GM23338 (cell line): ENCODE measurements around the gene SERPINI2. TPM values are rescaled to one million over a fixed set of nuclear protein-coding genes. Genes with fewer than 3 reads are reported as not detected.

Experiments
- ATAC-seq: fragments of 200-7000 bp; cut with Tn5 transposase; 3 replicates; pipeline ENCODE4 v1.9.1; 2020
- DNase-seq: peaks from one replicate; pipeline ENCODE4 v3.0.0-alpha.2; 2015; ENCODE audit warnings: low spot score
- H2AFZ ChIP-seq: fragments of 200-600 bp; sonication (generic); 2 replicates; pipeline ENCODE4 v1.8.0; 2016; ENCODE audit warnings: antibody characterized with exemption, mild to moderate bottlenecking, moderate library complexity
- H3F3A ChIP-seq: fragments of 200-600 bp; sonication (generic); replicated peaks from 2 replicates; pipeline ENCODE4 v1.8.0; 2017; ENCODE audit warnings: antibody characterized with exemption, mixed run types, low read depth
- H3K27ac ChIP-seq: fragments of 200-600 bp; sonication (generic); 2 replicates; pipeline ENCODE4 v1.6.1; 2016; ENCODE audit warnings: low read depth
- H3K27me3 ChIP-seq: fragments of 200-600 bp; sonication (generic); 2 replicates; pipeline ENCODE4 v1.8.0; 2016; ENCODE audit warnings: mild to moderate bottlenecking, mixed run types, moderate library complexity; ENCODE audit not compliant: insufficient read depth
- H3K36me3 ChIP-seq: fragments of 200-600 bp; sonication (generic); 2 replicates; pipeline ENCODE4 v1.8.0; 2016; ENCODE audit warnings: mild to moderate bottlenecking; ENCODE audit not compliant: insufficient read depth
- H3K4me1 ChIP-seq: fragments of 200-600 bp; sonication (generic); 2 replicates; pipeline ENCODE4 v1.8.0; 2016; ENCODE audit warnings: mild to moderate bottlenecking, moderate library complexity; ENCODE audit not compliant: insufficient read depth
- H3K4me2 ChIP-seq: fragments of 200-600 bp; sonication (generic); 2 replicates; pipeline ENCODE4 v1.7.1; 2017; ENCODE audit warnings: mixed run types
- H3K4me3 ChIP-seq: fragments of 200-600 bp; sonication (generic); 2 replicates; pipeline ENCODE4 v1.6.1; 2016; ENCODE audit warnings: mixed run types
- H3K79me2 ChIP-seq: fragments of 200-600 bp; sonication (generic); replicated peaks from 2 replicates; pipeline ENCODE4 v1.8.0; 2017; ENCODE audit warnings: mild to moderate bottlenecking; ENCODE audit not compliant: insufficient read depth
- H3K9me2 ChIP-seq: fragments of 200-600 bp; sonication (generic); 2 replicates; pipeline ENCODE4 v1.8.0; 2017; ENCODE audit not compliant: insufficient read depth
- H4K20me1 ChIP-seq: fragments of 200-600 bp; sonication (generic); replicated peaks from 2 replicates; pipeline ENCODE4 v1.8.0; 2017; ENCODE audit warnings: mild to moderate bottlenecking; ENCODE audit not compliant: insufficient read depth
- H3K27ac Mint-ChIP-seq: 2 replicates; pipeline ENCODE4 v1.8.0; 2020; ENCODE audit warnings: inconsistent platforms, mild to moderate bottlenecking, moderate library complexity, mixed read lengths
- H3K27me3 Mint-ChIP-seq: 3 replicates; pipeline ENCODE4 v1.8.0; 2022; ENCODE audit warnings: low read depth, mild to moderate bottlenecking, moderate library complexity, mixed read lengths, inconsistent platforms; ENCODE audit not compliant: insufficient read depth, poor library complexity
- H3K36me3 Mint-ChIP-seq: 3 replicates; pipeline ENCODE4 v1.8.0; 2021; ENCODE audit warnings: low read depth, mild to moderate bottlenecking, inconsistent platforms, moderate library complexity, mixed read lengths
- H3K4me1 Mint-ChIP-seq: 3 replicates; pipeline ENCODE4 v1.8.0; 2020; ENCODE audit warnings: mild to moderate bottlenecking, inconsistent platforms, mixed read lengths
- H3K4me3 Mint-ChIP-seq: 3 replicates; pipeline ENCODE4 v1.8.0; 2021; ENCODE audit warnings: moderate library complexity, mild to moderate bottlenecking, inconsistent platforms, mixed read lengths
- H3K9me3 Mint-ChIP-seq: 3 replicates; pipeline ENCODE4 v1.8.0; 2020; ENCODE audit warnings: moderate library complexity, mild to moderate bottlenecking, inconsistent platforms, mixed read lengths
- CREB1 ChIP-seq: fragments of 250-450 bp; sonication (Bioruptor Pico); IDR thresholded peaks from 2 replicates; pipeline ENCODE4 v1.5.0; 2020; ENCODE audit warnings: low read depth, mild to moderate bottlenecking, moderate library complexity
- EZH2 ChIP-seq: fragments of 200-600 bp; sonication (generic); IDR thresholded peaks from one replicate; pipeline ENCODE4 v1.8.0; 2017; ENCODE audit warnings: antibody characterized with exemption, mild to moderate bottlenecking, low read depth; ENCODE audit not compliant: unreplicated experiment
- EZH2phosphoT487 ChIP-seq: fragments of 200-600 bp; sonication (generic); IDR thresholded peaks from one replicate; pipeline ENCODE4 v1.8.1; 2018; ENCODE audit warnings: antibody characterized with exemption; ENCODE audit not compliant: unreplicated experiment
- JUNB ChIP-seq: IDR thresholded peaks from one replicate; pipeline ENCODE4 v1.6.1; 2016; ENCODE audit warnings: antibody characterized with exemption; ENCODE audit not compliant: unreplicated experiment
- NANOG ChIP-seq: IDR thresholded peaks from 2 replicates; pipeline ENCODE4 v1.6.1; 2016; ENCODE audit warnings: antibody characterized with exemption, borderline replicate concordance
- ZNF114 ChIP-seq: fragments of 250-450 bp; sonication (Bioruptor Pico); IDR thresholded peaks from 2 replicates; pipeline ENCODE4 v1.5.0; 2020; ENCODE audit warnings: mild to moderate bottlenecking, moderate library complexity
- ZNF331 ChIP-seq: fragments of 250-450 bp; sonication (Bioruptor Pico); IDR thresholded peaks from 2 replicates; pipeline ENCODE4 v1.5.0; 2020; ENCODE audit warnings: low read depth, mild to moderate bottlenecking, moderate library complexity
- polyA plus RNA-seq: library from polyadenylated mRNA; unstranded; fragments of >200 nt; fragmentation: Nextera tagmentation; extraction: Ambion mirVana; gene quantifications from 2 replicates; pipeline ENCODE4 v1.2.1, GENCODE V29; 2016
- total RNA-seq: library from RNA; depleted of rRNA; stranded (reverse); fragments of >200 nt; shearing (Covaris generic); gene quantifications from 2 replicates; pipeline ENCODE4 v1.2.3, GENCODE V29; 2014
- TF ChIP-seq, protein P1 (sequence below), 2 experiments: fragments of 200-600 bp in 1 of 2; sonication (generic) in 1 of 2; conservative IDR thresholded peaks; 2 replicates each; pipeline versions ENCODE4 v1.5.1 to v1.6.1; 2016 to 2017; ENCODE audit warnings: antibody characterized with exemption in 2 of 2, low read depth in 2 of 2, mild to moderate bottlenecking in 2 of 2, moderate library complexity in 1 of 2
- TF ChIP-seq, protein P2 (sequence below): fragments of 250-450 bp; sonication (Bioruptor Pico); IDR thresholded peaks from 2 replicates; pipeline ENCODE4 v1.5.0; 2020; ENCODE audit warnings: mild to moderate bottlenecking, moderate library complexity

The SERPINI2 gene
- total and polyA plus RNA-seq, 2 experiments from 2014 or later = 0.68 to 2.5 TPM

DNA sequence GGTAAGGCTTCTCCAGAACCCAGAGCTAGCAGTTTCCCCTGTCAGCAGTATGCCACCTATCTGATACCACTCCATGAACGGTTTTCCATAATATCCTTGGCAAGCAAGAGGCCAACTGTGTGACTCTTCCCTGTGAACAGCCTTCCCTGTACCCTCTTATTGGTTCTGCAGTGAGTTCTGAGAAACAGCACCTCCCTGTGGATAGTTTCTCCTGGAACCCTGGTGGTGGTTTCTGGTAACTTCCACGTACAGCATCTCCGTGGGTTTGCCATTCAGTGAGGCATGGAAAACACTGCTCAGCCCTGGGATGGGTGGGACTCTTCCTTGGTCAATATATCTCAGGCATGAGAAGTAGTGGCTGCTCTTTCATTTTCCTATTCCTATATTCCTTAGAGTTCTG, 19.4 kb upstream of the SERPINI2 start:
- TF ChIP-seq ZNF331 = no peak
- TF ChIP-seq JUNB = no peak
- TF ChIP-seq, protein P1, sequence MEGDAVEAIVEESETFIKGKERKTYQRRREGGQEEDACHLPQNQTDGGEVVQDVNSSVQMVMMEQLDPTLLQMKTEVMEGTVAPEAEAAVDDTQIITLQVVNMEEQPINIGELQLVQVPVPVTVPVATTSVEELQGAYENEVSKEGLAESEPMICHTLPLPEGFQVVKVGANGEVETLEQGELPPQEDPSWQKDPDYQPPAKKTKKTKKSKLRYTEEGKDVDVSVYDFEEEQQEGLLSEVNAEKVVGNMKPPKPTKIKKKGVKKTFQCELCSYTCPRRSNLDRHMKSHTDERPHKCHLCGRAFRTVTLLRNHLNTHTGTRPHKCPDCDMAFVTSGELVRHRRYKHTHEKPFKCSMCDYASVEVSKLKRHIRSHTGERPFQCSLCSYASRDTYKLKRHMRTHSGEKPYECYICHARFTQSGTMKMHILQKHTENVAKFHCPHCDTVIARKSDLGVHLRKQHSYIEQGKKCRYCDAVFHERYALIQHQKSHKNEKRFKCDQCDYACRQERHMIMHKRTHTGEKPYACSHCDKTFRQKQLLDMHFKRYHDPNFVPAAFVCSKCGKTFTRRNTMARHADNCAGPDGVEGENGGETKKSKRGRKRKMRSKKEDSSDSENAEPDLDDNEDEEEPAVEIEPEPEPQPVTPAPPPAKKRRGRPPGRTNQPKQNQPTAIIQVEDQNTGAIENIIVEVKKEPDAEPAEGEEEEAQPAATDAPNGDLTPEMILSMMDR (conservative IDR thresholded peaks at IDR 0.05; ENCODE audit: low read depth in 2 of 2) = peak; percentile 91 to 95
- TF ChIP-seq ZNF114 (CRISPR knock-in tag) = no peak
- Histone ChIP-seq H3K79me2 (no peaks in the 10 kb centered on the region), H4K20me1 (no peaks in the 10 kb centered on the region), H3K27me3 (no peaks in the 10 kb centered on the region), H2AFZ (no peak overlapping the region), H3K4me2 (no peak overlapping the region), H3K4me1 (peaks cover 28% of the 10 kb centered on the region), H3K9me2 (no peaks in the 10 kb centered on the region), H3K4me3 (no peak overlapping the region), H3K27ac (no peak overlapping the region), H3F3A (no peaks in the 10 kb centered on the region), H3K36me3 (no peaks in the 10 kb centered on the region)
- no peaks in the 10 kb centered on the region for H3K36me3 Mint-ChIP-seq
- ATAC-seq (peak; percentile 98), DNase-seq (peak; percentile 80)
- H3K27ac Mint-ChIP-seq = no peak overlapping the region
- H3K9me3 Mint-ChIP-seq = no peaks in the 10 kb centered on the region
- no peak overlapping the region for H3K4me3 Mint-ChIP-seq
- H3K4me1 Mint-ChIP-seq = peaks cover 29% of the 10 kb centered on the region
- peaks cover 3% of the 10 kb centered on the region for H3K27me3 Mint-ChIP-seq

DNA sequence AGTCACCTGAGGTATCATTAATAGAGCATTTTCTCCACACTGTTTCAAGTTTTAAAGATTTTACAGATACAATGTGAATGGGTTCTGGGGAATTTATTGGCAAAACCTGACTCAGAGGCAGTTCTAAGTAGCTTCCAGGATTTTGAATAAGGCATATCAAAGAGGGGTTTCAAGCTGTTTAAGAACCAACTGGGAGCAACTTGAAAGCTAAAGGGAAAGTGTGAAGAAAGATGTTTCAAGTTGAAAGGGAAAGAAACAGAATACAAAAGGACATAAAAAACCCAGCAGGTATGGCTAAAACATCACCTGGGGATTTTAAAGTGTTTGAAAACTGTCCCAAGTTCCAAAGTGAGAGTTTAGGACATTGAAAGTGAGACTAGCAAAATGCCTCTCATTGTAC, 17.8 kb upstream of the SERPINI2 start:
- no peak overlapping the region for H3K4me3 ChIP-seq
- no peaks in the 10 kb centered on the region for H3K36me3 ChIP-seq
- H3K27me3 ChIP-seq = no peaks in the 10 kb centered on the region
- Mint-ChIP-seq H3K27ac (no peak overlapping the region), H3K27me3 (peaks cover 3% of the 10 kb centered on the region), H3K9me3 (no peaks in the 10 kb centered on the region), H3K4me1 (peaks cover 23% of the 10 kb centered on the region), H3K4me3 (no peak overlapping the region), H3K36me3 (no peaks in the 10 kb centered on the region)
- ATAC-seq (peak; percentile 33; the same call in 2 of the 3 replicates), DNase-seq (peak; percentile 19)
- H3K4me1 ChIP-seq = peaks cover 28% of the 10 kb centered on the region
- no peak overlapping the region for H2AFZ ChIP-seq
- no peaks in the 10 kb centered on the region for H4K20me1 ChIP-seq
- H3K4me2 ChIP-seq = peak overlapping the region; percentile 0; the same call in 1 of the 2 replicates
- H3K9me2 ChIP-seq = no peaks in the 10 kb centered on the region
- no peaks in the 10 kb centered on the region for H3F3A ChIP-seq
- H3K27ac ChIP-seq = no peak overlapping the region
- TF ChIP-seq NANOG = no peak
- no peak for TF ChIP-seq EZH2phosphoT487
- TF ChIP-seq CREB1 (CRISPR knock-in tag) = no peak
- TF ChIP-seq, protein P2, sequence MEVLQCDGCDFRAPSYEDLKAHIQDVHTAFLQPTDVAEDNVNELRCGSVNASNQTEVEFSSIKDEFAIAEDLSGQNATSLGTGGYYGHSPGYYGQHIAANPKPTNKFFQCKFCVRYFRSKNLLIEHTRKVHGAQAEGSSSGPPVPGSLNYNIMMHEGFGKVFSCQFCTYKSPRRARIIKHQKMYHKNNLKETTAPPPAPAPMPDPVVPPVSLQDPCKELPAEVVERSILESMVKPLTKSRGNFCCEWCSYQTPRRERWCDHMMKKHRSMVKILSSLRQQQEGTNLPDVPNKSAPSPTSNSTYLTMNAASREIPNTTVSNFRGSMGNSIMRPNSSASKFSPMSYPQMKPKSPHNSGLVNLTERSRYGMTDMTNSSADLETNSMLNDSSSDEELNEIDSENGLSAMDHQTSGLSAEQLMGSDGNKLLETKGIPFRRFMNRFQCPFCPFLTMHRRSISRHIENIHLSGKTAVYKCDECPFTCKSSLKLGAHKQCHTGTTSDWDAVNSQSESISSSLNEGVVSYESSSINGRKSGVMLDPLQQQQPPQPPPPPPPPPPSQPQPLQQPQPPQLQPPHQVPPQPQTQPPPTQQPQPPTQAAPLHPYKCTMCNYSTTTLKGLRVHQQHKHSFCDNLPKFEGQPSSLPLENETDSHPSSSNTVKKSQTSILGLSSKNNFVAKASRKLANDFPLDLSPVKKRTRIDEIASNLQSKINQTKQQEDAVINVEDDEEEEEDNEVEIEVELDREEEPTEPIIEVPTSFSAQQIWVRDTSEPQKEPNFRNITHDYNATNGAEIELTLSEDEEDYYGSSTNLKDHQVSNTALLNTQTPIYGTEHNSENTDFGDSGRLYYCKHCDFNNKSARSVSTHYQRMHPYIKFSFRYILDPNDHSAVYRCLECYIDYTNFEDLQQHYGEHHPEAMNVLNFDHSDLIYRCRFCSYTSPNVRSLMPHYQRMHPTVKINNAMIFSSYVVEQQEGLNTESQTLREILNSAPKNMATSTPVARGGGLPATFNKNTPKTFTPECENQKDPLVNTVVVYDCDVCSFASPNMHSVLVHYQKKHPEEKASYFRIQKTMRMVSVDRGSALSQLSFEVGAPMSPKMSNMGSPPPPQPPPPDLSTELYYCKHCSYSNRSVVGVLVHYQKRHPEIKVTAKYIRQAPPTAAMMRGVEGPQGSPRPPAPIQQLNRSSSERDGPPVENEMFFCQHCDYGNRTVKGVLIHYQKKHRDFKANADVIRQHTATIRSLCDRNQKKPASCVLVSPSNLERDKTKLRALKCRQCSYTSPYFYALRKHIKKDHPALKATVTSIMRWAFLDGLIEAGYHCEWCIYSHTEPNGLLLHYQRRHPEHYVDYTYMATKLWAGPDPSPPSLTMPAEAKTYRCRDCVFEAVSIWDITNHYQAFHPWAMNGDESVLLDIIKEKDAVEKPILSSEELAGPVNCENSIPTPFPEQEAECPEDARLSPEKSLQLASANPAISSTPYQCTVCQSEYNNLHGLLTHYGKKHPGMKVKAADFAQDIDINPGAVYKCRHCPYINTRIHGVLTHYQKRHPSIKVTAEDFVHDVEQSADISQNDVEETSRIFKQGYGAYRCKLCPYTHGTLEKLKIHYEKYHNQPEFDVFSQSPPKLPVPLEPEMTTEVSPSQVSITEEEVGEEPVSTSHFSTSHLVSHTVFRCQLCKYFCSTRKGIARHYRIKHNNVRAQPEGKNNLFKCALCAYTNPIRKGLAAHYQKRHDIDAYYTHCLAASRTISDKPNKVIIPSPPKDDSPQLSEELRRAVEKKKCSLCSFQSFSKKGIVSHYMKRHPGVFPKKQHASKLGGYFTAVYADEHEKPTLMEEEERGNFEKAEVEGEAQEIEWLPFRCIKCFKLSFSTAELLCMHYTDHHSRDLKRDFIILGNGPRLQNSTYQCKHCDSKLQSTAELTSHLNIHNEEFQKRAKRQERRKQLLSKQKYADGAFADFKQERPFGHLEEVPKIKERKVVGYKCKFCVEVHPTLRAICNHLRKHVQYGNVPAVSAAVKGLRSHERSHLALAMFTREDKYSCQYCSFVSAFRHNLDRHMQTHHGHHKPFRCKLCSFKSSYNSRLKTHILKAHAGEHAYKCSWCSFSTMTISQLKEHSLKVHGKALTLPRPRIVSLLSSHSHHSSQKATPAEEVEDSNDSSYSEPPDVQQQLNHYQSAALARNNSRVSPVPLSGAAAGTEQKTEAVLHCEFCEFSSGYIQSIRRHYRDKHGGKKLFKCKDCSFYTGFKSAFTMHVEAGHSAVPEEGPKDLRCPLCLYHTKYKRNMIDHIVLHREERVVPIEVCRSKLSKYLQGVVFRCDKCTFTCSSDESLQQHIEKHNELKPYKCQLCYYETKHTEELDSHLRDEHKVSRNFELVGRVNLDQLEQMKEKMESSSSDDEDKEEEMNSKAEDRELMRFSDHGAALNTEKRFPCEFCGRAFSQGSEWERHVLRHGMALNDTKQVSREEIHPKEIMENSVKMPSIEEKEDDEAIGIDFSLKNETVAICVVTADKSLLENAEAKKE (CRISPR knock-in tag) = no peak
- no peak for TF ChIP-seq EZH2
- H3K79me2 ChIP-seq = no peaks in the 10 kb centered on the region
